ENCODE results near the gene SLC16A5.
"Not testable (repeated sequence)": the region's sequence is repeated elsewhere in the genome, so short reads cannot be mapped to it uniquely, and the experiment has no call there.

The SLC16A5 gene

DNA sequence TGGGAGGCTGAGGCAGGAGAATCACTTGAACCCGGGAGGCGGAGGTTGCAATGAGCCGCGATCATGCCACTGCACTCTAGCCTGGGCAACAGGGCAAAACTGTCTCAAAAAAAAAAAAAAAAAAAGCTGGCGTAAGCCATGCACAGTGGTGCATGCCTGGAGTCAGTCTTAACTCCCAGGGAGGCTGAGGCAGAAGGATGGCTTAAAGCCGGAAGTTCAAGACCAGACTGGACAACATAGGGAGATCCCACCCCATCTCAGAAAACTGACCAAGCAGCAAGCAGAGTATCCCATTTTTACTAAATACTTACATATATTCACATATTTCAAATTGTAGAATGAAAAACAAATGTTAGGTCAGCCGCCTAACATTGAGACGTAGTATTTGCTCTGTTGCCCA is 39.2 kb downstream of the SLC16A5 start:
- Mint-ChIP-seq H3K9me3 (no peaks in the 10 kb centered on the region), H3K27ac (no peak overlapping the region), H3K4me1 (ENCODE audit: low read depth) (peaks cover 40% of the 10 kb centered on the region), H3K27me3 (no peaks in the 10 kb centered on the region), H3K4me3 (no peak overlapping the region), H3K36me3 (ENCODE audit: low read depth) (peaks cover 37% of the 10 kb centered on the region)
- no peak for DNase-seq

DNA sequence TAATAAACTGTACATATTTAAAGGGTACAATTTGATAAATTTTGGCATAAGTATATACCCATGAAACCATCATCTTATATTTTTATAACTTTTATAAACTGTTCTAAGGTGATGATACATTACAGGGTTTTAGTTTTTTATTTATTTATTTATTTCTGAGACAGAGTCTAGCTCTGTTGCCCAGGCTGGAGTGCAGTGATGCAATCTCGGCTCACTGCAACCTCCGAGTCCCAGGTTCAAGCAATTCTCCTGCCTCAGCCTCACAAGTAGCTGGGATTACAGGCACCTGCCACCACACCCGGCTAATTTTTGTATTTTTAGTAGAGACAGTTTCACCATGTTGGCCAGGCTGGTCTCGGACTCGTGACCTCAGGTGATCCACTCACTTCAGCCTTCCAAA is 40.2 kb downstream of the SLC16A5 start:
- H3K4me3 Mint-ChIP-seq, H3K27me3 Mint-ChIP-seq, H3K9me3 Mint-ChIP-seq, DNase-seq: not testable (repeated sequence)
- H3K4me1 Mint-ChIP-seq (ENCODE audit: low read depth): peaks cover 45% of the 10 kb centered on the region
- peaks cover 41% of the 10 kb centered on the region for H3K36me3 Mint-ChIP-seq (ENCODE audit: low read depth)
- H3K27ac Mint-ChIP-seq: peak overlapping the region; percentile 55

DNA sequence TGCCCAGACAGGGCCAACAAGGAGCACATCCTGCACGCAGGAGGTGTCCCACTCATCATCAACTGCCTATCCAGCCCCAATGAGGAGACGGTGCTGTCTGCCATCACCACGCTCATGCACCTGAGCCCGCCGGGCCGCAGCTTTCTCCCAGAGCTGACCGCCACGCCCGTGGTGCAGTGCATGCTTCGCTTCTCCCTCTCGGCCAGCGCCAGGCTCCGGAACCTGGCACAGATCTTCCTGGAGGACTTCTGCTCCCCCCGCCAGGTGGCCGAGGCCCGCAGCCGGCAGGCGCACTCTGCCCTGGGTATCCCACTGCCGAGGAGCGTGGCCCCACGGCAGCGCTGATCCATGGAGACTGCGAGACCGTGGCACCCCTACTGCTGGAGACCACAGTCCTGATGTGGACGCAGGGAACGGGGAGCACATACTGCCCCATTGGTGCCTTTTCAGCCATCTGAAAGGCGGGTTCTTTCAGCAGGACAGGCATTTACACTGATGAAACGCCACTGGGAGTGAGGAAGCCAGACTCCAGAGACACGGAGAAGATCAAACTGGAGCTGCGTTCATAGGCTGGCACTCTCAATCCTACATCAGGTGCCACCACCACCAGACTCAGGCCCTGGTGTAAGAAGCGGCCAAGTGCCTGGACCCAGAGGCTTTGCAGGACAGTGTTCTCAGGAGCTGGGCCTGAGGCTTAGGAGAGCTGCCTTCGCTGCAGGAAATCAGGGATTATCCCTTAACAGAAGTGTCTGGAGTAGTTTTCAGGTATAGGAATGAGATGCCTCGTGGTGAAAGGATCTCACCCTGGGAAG is 41.1 kb downstream of the SLC16A5 start:
- Mint-ChIP-seq H3K27me3 (no peaks in the 10 kb centered on the region), H3K9me3 (no peaks in the 10 kb centered on the region), H3K27ac (peak overlapping the region; percentile 85), H3K4me1 (ENCODE audit: low read depth) (peaks cover 43% of the 10 kb centered on the region), H3K36me3 (ENCODE audit: low read depth) (peaks cover 41% of the 10 kb centered on the region), H3K4me3 (peak overlapping the region; percentile 89)
- no peak for DNase-seq

DNA sequence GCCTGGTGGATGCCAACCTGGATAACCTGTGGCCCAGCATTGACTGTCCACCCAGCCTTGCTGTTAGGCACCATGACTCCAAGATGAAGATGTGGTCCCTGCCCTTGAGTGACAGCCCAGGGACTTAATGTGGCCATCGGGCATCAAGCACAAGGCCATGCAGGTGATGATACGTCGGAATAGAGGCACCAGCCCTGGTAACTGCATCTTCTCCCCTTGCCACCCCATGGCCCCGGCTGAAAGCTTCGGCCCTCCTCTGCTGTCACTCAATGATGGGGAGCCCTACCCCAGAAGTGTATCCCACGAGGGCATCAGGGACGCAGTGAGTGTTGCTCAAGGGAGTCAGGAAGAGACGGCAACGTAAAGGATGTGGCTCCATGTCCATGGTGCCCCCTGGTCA is 41.8 kb downstream of the SLC16A5 start:
- H3K4me3 Mint-ChIP-seq: peak overlapping the region; percentile 89
- H3K36me3 Mint-ChIP-seq (ENCODE audit: low read depth): peaks cover 37% of the 10 kb centered on the region
- no peaks in the 10 kb centered on the region for H3K27me3 Mint-ChIP-seq
- DNase-seq: no peak
- H3K4me1 Mint-ChIP-seq (ENCODE audit: low read depth): peaks cover 36% of the 10 kb centered on the region
- H3K27ac Mint-ChIP-seq: peak overlapping the region; percentile 85
- no peaks in the 10 kb centered on the region for H3K9me3 Mint-ChIP-seq

GRCh38 chr17:75130059-75130631 is 42.4 kb downstream of the SLC16A5 start:
- DNase-seq: no peak
- Mint-ChIP-seq H3K27me3 (no peaks in the 10 kb centered on the region), H3K36me3 (ENCODE audit: low read depth) (peaks cover 40% of the 10 kb centered on the region), H3K4me1 (ENCODE audit: low read depth) (peaks cover 30% of the 10 kb centered on the region), H3K9me3 (no peaks in the 10 kb centered on the region), H3K27ac (peak overlapping the region; percentile 92), H3K4me3 (peak overlapping the region; percentile 89)

DNA sequence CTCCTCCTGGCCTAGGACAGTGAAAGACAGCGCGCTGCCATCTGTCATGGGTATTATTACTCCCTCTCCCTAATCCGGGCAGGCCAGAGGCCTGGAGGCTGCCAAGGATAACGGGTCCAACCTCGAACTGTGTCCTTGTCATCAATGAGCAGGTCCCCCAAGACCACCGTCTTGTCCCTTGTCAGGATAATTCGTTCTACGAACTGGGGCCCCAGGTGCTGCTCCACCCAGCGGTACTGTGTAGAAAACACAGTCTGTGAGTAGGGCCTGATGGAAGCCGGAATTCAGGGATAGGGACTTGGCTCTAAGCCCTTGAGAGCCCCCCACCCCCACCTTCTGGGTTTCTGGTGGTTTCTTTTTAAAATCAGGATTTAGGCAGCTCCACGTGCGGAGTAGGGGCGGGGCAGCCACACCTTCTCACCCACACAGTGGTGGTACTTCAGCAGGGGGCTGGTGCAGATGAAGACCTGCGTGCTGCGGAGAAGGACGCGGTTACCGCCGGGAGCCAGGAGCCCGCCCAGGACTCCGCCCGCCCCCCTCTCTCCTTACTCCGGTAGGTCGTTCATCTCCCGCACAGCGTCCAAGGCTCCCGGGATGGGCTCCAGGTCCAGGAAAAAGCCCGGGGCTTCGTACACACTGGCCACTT is 43.0 kb downstream of the SLC16A5 start:
- peaks cover 27% of the 10 kb centered on the region for H3K4me1 Mint-ChIP-seq (ENCODE audit: low read depth)
- DNase-seq: peak; percentile 77

DNA sequence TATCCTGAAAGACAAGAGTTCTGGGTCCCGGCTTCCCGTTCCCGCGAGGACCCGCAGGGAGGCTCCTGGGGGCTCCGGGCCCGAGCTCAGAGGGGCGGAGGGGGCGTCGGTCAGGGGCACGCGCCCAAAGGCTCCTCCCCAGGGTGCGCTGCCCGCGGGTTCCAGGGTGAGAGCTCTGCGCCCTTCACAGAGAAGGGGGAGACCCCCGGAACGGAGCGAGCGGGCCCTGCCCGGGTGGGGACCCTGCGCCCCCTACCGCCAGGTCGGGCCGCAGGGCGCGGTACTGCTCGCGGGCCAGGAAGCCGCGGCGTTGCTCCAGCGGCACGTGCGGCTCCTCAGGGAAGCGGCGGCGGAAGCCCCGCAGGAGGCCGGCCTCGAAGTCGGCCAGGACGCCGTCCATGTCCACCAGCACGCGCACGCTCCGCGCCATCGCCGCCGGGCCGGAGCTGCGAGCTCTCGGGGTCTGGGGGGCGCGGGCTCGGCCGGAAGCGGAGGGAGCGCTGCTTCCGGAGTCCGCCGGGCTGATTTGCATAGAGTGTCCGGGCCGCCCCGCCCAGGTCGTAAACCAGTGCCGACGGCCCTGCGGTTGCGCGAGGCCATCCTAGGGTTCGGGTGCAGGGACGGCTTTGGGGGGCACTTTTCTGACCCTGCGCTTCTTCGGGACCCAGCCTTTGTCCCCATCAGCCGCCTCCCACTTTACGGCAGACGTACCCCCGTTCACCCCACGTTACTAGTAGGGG is 43.7 kb downstream of the SLC16A5 start, which contains the start of gene NT5C:
Gene NT5C, minus strand, starts transcription at position 465 of the 740 bp plus-strand sequence. Its CDS starts 35 bp downstream, at position 430.
- Mint-ChIP-seq H3K4me1 (ENCODE audit: low read depth) (peaks cover 21% of the 10 kb centered on the region), H3K9me3 (no peaks in the 10 kb centered on the region), H3K36me3 (ENCODE audit: low read depth) (peaks cover 52% of the 10 kb centered on the region), H3K4me3 (peak within 1 kb of the TSS; percentile 89), H3K27me3 (no peaks in the 10 kb centered on the region), H3K27ac (peak within 1 kb of the TSS; percentile 94)
- peak; percentile 88 for DNase-seq

More for the DNA sequence above, 43.0 kb downstream of the SLC16A5 start:
- Mint-ChIP-seq H3K9me3 (no peaks in the 10 kb centered on the region), H3K4me3 (peak overlapping the region; percentile 89), H3K27me3 (no peaks in the 10 kb centered on the region), H3K36me3 (ENCODE audit: low read depth) (peaks cover 47% of the 10 kb centered on the region), H3K27ac (peak overlapping the region; percentile 92)

DNA sequence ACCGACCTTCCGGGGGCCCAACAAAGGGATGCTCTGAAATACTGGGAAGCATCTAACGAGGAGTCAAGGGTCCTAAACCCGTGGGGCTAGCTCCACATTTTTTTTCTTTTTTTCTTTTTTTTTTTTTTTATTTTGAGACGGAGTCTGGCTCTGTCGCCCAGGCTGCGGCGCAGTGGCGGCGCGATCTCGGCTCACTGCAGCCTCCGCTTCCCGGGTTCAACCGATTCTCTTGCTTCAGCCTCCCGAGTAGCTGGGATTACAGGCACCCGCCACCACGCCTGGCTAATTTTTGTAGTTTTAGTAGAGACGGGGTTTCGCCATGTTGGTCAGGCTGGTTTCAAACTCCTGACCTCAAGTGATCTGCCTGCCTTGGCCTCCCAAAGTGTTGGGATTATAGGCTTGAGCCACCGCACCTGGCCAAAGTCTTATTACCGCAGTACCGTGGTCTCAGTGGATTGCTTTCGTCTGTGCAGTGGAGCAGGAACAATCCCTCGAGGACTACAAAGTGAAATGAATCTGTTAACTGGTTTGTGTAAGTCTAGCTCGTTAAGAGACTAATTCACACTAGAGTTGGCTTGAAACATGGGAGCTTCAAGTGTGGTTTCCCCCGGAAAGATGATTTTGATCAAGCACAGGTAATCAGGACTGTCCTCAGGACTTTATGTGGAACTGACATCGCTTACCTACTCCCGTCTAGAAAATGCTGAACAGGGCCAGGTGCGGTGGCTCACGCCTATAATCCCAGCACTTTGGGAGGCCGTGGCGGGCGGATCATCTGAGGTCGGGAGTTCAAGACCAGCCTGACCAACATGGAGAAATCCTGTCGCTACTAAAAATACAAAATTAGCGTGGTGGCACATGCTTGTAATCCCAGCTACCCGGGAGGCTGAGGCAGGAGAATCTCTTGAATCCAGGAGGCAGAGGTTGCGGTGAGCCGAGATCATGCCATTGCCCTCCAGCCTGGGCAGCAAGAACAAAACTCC is 44.6 kb downstream of the SLC16A5 start:
- peaks cover 61% of the 10 kb centered on the region for H3K36me3 Mint-ChIP-seq (ENCODE audit: low read depth)

GRCh38 chr17:75133001-75133400 is 45.2 kb downstream of the SLC16A5 start:
- peak overlapping the region; percentile 89 for H3K4me3 Mint-ChIP-seq
- H3K27ac Mint-ChIP-seq: peak overlapping the region; percentile 75
- peaks cover 63% of the 10 kb centered on the region for H3K36me3 Mint-ChIP-seq (ENCODE audit: low read depth)
- peaks cover 24% of the 10 kb centered on the region for H3K4me1 Mint-ChIP-seq (ENCODE audit: low read depth)
- H3K27me3 Mint-ChIP-seq: no peaks in the 10 kb centered on the region
- no peak for DNase-seq
- H3K9me3 Mint-ChIP-seq: no peaks in the 10 kb centered on the region

More for the DNA sequence above, 44.6 kb downstream of the SLC16A5 start:
- peaks cover 24% of the 10 kb centered on the region for H3K4me1 Mint-ChIP-seq (ENCODE audit: low read depth)
- peak overlapping the region; percentile 94 for H3K27ac Mint-ChIP-seq
- H3K27me3 Mint-ChIP-seq, H3K9me3 Mint-ChIP-seq, DNase-seq: not testable (repeated sequence)
- H3K4me3 Mint-ChIP-seq: peak overlapping the region; percentile 89

DNA sequence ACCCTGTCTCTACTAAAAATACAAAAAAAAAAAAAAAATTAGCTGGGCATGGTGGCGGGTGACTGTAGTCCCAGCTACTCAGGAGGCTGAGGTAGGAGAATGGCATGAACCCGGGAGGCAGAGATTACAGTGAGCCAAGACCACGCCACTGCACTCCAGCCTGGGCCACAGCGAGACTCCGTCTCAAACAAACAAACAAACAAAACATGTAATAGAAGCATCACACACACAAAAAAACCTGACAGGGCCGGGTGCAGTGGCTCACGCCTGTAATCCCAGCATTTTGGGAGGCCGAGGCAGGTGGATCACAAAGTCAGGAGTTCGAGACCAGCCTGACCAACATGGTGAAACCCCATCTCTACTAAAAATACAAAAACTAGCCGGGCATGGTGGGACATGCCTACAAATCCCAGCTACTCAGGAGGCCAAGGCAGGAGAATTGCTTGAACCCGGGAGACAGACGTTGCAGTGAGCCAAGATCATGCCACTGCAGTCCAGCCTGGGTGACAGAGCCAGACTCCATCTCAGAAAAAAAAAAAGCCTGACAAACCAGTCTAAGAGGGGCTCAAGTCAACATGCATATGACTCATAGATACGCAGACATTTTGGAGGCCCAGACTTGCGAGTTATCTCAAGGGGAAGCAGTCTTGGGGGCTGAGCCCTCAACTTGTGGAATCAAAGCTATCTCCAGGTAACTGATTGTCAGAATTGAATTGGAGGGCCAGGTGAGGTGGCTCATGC is 46.0 kb downstream of the SLC16A5 start:
- Mint-ChIP-seq H3K36me3 (ENCODE audit: low read depth) (peaks cover 66% of the 10 kb centered on the region), H3K27ac (peak overlapping the region; percentile 40), H3K4me1 (ENCODE audit: low read depth) (peaks cover 24% of the 10 kb centered on the region)
- H3K4me3 Mint-ChIP-seq, H3K9me3 Mint-ChIP-seq, H3K27me3 Mint-ChIP-seq, DNase-seq: not testable (repeated sequence)

- Mint-ChIP-seq H3K36me3 (ENCODE audit: low read depth) (peaks cover 66% of the 10 kb centered on the region), H3K9me3 (no peaks in the 10 kb centered on the region), H3K27ac (peak overlapping the region; percentile 1), H3K4me3 (no peak overlapping the region), H3K27me3 (no peaks in the 10 kb centered on the region), H3K4me1 (ENCODE audit: low read depth) (peaks cover 18% of the 10 kb centered on the region)
- DNase-seq: no peak
These were observed 47.7 kb downstream of the SLC16A5 start for GRCh38 chr17:75135452-75135851.

DNA sequence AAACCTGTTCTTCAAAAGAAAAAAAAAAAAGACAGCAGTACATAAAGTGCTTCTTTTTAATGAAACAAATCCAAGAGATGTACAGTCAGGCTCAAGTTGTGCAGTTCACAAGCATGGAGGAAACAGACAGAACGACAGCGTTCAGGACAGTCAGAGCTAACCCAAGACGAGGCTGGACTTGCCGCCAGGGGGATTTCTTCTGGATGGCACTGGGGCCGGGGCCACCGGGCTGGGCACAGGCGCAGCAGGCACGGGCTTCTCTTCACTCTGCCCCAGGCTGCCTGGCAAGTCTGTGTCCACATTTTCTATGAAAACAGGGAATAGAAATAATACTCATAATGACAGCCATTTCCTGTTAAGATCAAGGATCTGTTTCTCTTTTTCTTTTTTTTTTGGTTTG is 48.2 kb downstream of the SLC16A5 start:
- Mint-ChIP-seq H3K27ac (peak overlapping the region; percentile 51), H3K9me3 (no peaks in the 10 kb centered on the region), H3K4me3 (no peak overlapping the region), H3K27me3 (no peaks in the 10 kb centered on the region), H3K4me1 (ENCODE audit: low read depth) (peaks cover 18% of the 10 kb centered on the region), H3K36me3 (ENCODE audit: low read depth) (peaks cover 66% of the 10 kb centered on the region)
- DNase-seq: no peak

GRCh38 chr17:75137762-75138161 is 50.0 kb downstream of the SLC16A5 start:
- DNase-seq, H3K9me3 Mint-ChIP-seq, H3K27me3 Mint-ChIP-seq, H3K4me3 Mint-ChIP-seq: not testable (repeated sequence)
- Mint-ChIP-seq H3K36me3 (ENCODE audit: low read depth) (peaks cover 72% of the 10 kb centered on the region), H3K4me1 (ENCODE audit: low read depth) (peaks cover 20% of the 10 kb centered on the region), H3K27ac (peak overlapping the region; percentile 50)
